Prostate gland (tissue), 2 donors: ENCODE measurements around the gene COL5A1. TPM values are rescaled to one million over a fixed set of nuclear protein-coding genes. Genes with fewer than 3 reads are reported as not detected.

Experiments used
- DNase-seq: peaks from one replicate; pipeline ENCODE4 v3.0.0-alpha.2; 2019; ENCODE audit warnings: low spot score
- H3K27ac ChIP-seq, 2 donors: fragments of 200-600 bp; sonication (generic); 2 replicates each; pipeline ENCODE4 v1.5.1; 2017 to 2019
- H3K27me3 ChIP-seq: fragments of 200-600 bp; sonication (generic); replicated peaks from 2 replicates; pipeline ENCODE4 v1.5.1; 2019; ENCODE audit not compliant: insufficient read depth
- H3K36me3 ChIP-seq, 2 donors: fragments of 200-600 bp; sonication (generic); 1 replicate in 1 of 2; 2 replicates in 1 of 2; pipeline versions ENCODE4 v1.5.1 to v1.8.1; 2017 to 2019
- H3K4me1 ChIP-seq: fragments of 200-600 bp; sonication (generic); replicated peaks from 2 replicates; pipeline ENCODE4 v1.5.1; 2019
- H3K4me3 ChIP-seq, 2 donors: fragments of 200-600 bp; sonication (generic); 2 replicates each; pipeline ENCODE4 v1.5.1; 2017 to 2019
- H3K9me3 ChIP-seq: fragments of 200-600 bp; sonication (generic); 2 replicates; pipeline ENCODE4 v1.5.1; 2017
- POLR2A ChIP-seq: fragments of 450-650 bp; IDR thresholded peaks from one replicate; pipeline ENCODE4 v1.6.1; 2016; ENCODE audit warnings: antibody characterized with exemption, mild to moderate bottlenecking
- POLR2AphosphoS5 ChIP-seq: sonication (generic); formaldehyde crosslinking; IDR thresholded peaks from one replicate; pipeline ENCODE4 v1.6.1; 2017; ENCODE audit warnings: antibody characterized with exemption
- WGBS: methylation state at CpG from one replicate; pipeline ENCODE4 v1.1.5; 2018; 5-methylcytosine and 5-hydroxymethylcytosine counted together
- intact Hi-C: fragments of 100-400 bp; cut with DNase I; formaldehyde crosslinking; loops from one replicate; pipeline ENCODE4 v1.14.2; 2022
- total RNA-seq, 2 donors: library from RNA; depleted of rRNA; stranded (reverse); fragments of >200 nt; gene quantifications; one replicate each; pipeline ENCODE4 v1.1.0, GENCODE V29; 2016
- TF ChIP-seq, protein P1 (sequence below), 4 experiments: fragments of 200-600 bp in 2 of 4; fragments of 450-650 bp in 2 of 4; sonication (generic) in 2 of 4; IDR thresholded peaks; 1 replicate in 3 of 4; 2 replicates in 1 of 4; pipeline ENCODE4 v1.5.1; 2016 to 2019; ENCODE audit warnings: antibody characterized with exemption in 4 of 4, mild to moderate bottlenecking in 2 of 4, moderate library complexity in 2 of 4

Gene COL5A1
- total RNA-seq, 2 donors from 2014 or later, result 16.9 to 36.0 TPM

DNA sequence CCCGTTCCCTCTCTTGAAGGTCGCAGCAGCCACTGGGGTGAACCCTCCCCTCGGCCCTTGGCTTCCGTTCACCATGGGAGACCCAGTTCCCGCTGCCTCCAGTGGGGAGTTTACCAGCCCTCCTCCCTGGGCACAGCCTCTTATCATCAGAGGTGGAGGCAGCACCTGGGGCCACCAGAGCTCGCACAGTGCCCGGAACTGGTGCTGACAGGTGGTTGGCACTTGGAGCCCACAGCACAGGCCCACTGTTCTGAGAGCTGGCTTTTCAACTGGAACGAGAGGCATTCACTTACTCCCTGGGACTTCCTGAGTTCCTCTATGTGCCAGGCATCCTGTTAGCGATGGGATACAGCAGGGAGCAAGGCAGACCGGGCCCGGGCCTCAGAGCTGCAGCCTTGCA lies 132.2 kb downstream of the COL5A1 start:
- 92% methylated on average over 7 of the region's 11 CpGs for WGBS
- TF ChIP-seq POLR2AphosphoS5, result no peak
- TF ChIP-seq POLR2A, result no peak
- TF ChIP-seq, protein P1, sequence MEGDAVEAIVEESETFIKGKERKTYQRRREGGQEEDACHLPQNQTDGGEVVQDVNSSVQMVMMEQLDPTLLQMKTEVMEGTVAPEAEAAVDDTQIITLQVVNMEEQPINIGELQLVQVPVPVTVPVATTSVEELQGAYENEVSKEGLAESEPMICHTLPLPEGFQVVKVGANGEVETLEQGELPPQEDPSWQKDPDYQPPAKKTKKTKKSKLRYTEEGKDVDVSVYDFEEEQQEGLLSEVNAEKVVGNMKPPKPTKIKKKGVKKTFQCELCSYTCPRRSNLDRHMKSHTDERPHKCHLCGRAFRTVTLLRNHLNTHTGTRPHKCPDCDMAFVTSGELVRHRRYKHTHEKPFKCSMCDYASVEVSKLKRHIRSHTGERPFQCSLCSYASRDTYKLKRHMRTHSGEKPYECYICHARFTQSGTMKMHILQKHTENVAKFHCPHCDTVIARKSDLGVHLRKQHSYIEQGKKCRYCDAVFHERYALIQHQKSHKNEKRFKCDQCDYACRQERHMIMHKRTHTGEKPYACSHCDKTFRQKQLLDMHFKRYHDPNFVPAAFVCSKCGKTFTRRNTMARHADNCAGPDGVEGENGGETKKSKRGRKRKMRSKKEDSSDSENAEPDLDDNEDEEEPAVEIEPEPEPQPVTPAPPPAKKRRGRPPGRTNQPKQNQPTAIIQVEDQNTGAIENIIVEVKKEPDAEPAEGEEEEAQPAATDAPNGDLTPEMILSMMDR (IDR thresholded peaks at IDR 0.05), result no peak
- no peak overlapping the region for H3K4me3 ChIP-seq
- no peak for DNase-seq
- intact Hi-C loops, result no loop called here
- H3K4me1 ChIP-seq, result no peaks in the 10 kb centered on the region
- H3K27me3 ChIP-seq, result no peaks in the 10 kb centered on the region
- no peak overlapping the region for H3K27ac ChIP-seq
- no peaks in the 10 kb centered on the region for H3K9me3 ChIP-seq
- H3K36me3 ChIP-seq, result no peaks in the 10 kb centered on the region

DNA sequence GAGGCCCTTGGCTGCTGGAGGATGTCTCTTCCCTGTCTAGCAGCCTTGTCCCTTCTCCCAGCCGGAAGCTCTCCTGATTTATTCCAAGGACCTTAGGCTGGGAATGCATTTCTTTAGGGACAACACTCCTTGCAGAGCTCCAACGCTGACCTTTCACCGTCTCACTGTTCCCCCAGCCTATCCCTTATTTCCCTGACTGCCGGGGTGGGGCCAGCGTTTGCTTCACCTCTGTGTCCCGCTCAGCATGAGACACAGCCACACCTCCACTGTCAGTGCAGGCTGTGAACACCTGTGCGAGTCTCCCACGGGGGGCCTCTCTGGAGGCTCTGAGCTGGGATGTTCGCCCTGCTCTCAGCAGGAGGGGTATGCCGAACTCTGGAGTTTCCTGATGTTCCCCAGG lies 132.8 kb downstream of the COL5A1 start:
- Histone ChIP-seq H3K27me3 (no peaks in the 10 kb centered on the region), H3K4me1 (no peaks in the 10 kb centered on the region), H3K4me3 (no peak overlapping the region), H3K36me3 (no peaks in the 10 kb centered on the region), H3K9me3 (no peaks in the 10 kb centered on the region), H3K27ac (no peak overlapping the region)
- DNase-seq, result no peak
- WGBS, result 82% methylated on average over 10 of the region's 10 CpGs
- intact Hi-C loops, result no loop called here
- TF ChIP-seq POLR2AphosphoS5 (no peak), POLR2A (no peak)
- TF ChIP-seq, protein P1 (IDR thresholded peaks at IDR 0.05), result no peak

DNA sequence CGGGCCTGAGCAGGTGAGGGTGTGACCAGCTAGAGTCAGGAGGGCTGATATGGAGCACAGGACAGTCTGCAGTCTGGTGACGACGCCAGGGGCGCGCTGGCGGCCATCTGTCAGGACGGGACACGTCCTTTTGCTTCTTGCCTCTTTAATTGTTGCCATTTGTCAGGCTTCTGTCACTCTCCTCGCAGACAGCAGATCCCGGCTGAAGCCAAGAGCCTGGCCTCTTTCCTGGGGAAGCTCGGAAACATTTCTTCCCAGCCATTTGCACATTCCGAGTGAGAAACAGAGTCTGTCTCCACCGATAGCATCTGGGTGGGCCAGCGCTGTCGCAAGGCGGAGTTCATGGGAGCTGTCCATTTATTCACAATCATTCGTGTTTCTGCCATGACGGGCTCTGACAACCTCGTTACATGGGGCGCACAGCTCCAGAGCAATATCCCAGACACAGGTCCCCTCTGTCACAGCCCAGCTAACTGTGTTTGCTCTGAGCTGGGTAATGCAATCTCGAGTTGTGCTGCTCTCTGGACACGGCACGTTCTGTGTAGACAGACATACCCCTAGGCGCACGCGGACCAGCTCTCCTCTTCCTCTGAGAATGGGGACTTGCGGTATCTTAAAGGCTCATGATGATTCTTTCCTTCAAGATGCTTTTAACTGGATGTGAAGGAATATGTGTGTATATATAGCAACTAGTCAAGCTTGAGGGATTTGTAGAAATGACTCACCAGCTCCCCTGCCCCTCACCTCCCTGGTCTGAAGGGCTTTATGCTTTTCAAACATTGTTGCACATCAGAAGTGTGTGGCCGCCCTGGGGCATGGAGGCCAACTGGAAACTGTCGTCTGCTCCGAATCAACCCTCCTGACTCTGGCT lies 133.7 kb downstream of the COL5A1 start:
- Histone ChIP-seq H3K9me3 (no peaks in the 10 kb centered on the region), H3K27me3 (no peaks in the 10 kb centered on the region), H3K27ac (no peak overlapping the region), H3K4me1 (no peaks in the 10 kb centered on the region), H3K4me3 (no peak overlapping the region), H3K36me3 (no peaks in the 10 kb centered on the region)
- intact Hi-C loops, result no loop called here
- no peak for DNase-seq
- WGBS, result 78% methylated on average over 30 of the region's 30 CpGs
- TF ChIP-seq POLR2A (no peak), POLR2AphosphoS5 (no peak)
- TF ChIP-seq, protein P1 (IDR thresholded peaks at IDR 0.05), result no peak

DNA sequence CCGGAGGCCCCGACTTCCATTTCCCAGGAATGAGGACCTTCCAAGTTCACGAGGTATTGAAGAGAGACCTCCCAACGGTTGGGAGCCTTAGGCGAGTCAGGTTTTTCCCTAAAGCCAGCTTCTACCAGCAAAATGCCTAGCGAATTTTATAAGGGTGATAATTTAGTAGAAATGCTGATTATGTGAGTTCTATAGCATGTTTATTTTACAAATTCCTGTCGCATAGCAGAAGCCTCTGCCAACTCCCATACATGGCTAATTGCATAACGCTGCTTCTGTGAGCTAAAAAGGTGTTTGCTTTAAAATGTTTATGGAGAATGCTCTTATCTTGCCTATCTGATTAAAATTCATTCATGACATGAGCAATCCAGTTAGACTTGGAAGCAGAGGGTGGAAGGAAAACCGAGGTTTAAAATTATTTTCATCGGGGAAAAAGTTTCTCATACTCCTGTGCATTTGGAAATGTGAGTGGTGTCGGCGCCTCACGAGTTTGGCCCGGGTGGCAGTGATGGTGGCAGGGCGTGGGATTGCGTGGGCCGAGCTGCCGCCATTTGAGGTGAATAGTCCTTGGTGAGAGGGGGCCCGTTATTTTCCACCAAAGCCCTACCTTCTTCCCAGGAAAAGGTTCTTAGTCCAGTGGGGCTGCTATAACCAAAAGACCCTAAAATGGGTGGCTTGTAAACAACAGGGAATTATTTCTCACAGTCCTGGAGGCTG lies 134.6 kb downstream of the COL5A1 start:
- WGBS, result 53% methylated on average over 19 of the region's 19 CpGs
- intact Hi-C loops, result no loop called here
- TF ChIP-seq, protein P1 (IDR thresholded peaks at IDR 0.05), result no peak
- no peak for TF ChIP-seq POLR2A
- TF ChIP-seq POLR2AphosphoS5, result no peak
- Histone ChIP-seq H3K36me3 (no peaks in the 10 kb centered on the region), H3K27ac (no peak overlapping the region), H3K4me1 (no peaks in the 10 kb centered on the region), H3K9me3 (no peaks in the 10 kb centered on the region), H3K4me3 (no peak overlapping the region), H3K27me3 (no peaks in the 10 kb centered on the region)
- no peak for DNase-seq
